ENCODE data around the gene SYNCRIP. TPM values are rescaled to one million over a fixed set of nuclear protein-coding genes. Genes with fewer than 3 reads are reported as not detected.
A peak's percentile ranks its signal among the peaks of the same experiment; 100 is the strongest.

Gene SYNCRIP
- total and polyA plus RNA-seq, 2 of the 13 experiments (the other 11 are each of a cell fraction or from before 2014, with no cell fraction given) = 8.1 to 112 TPM

GRCh38 chr6:85642774-85643536, at the start of gene SYNCRIP (continued):
- peak; percentile 83; the same call in 1 of the 2 replicates for TF ChIP-seq E2F2 (CRISPR knock-in tag; IDR thresholded peaks at IDR 0.05; ENCODE audit: borderline replicate concordance)
- peak; percentile 31; the same call in 1 of the 2 replicates for TF ChIP-seq HOXA5 (CRISPR knock-in tag; IDR thresholded peaks at IDR 0.05)
- no peak for TF ChIP-seq CENPT (CRISPR knock-in tag; IDR thresholded peaks at IDR 0.05; ENCODE audit: low read depth)
- TF ChIP-seq ZNF567 (CRISPR knock-in tag; IDR thresholded peaks at IDR 0.05; ENCODE audit: borderline replicate concordance) = 0 out of 2 replicates have a peak, but pooled peaks have one; percentile 66
- peak; percentile 71; the same call in 1 of the 2 replicates for TF ChIP-seq THAP8 (CRISPR knock-in tag; IDR thresholded peaks at IDR 0.05; ENCODE audit: borderline replicate concordance)
- peak; percentile 88 for TF ChIP-seq DMAP1 (CRISPR knock-in tag; IDR thresholded peaks at IDR 0.05)
- TF ChIP-seq FOXJ3 (CRISPR knock-in tag; IDR thresholded peaks at IDR 0.05; ENCODE audit: borderline replicate concordance) = no peak
- TF ChIP-seq, protein P1, sequence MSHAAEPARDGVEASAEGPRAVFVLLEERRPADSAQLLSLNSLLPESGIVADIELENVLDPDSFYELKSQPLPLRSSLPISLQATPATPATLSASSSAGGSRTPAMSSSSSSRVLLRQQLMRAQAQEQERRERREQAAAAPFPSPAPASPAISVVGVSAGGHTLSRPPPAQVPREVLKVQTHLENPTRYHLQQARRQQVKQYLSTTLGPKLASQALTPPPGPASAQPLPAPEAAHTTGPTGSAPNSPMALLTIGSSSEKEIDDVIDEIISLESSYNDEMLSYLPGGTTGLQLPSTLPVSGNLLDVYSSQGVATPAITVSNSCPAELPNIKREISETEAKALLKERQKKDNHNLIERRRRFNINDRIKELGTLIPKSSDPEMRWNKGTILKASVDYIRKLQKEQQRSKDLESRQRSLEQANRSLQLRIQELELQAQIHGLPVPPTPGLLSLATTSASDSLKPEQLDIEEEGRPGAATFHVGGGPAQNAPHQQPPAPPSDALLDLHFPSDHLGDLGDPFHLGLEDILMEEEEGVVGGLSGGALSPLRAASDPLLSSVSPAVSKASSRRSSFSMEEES (CRISPR knock-in tag; IDR thresholded peaks at IDR 0.05) = no peak; the same call in 1 of the 2 replicates
- peak; percentile 68; the same call in 1 of the 2 replicates for TF ChIP-seq HINFP (CRISPR knock-in tag; IDR thresholded peaks at IDR 0.05; ENCODE audit: low read depth)
- peak; percentile 59; the same call in 1 of the 3 replicates for TF ChIP-seq MXI1 (IDR thresholded peaks at IDR 0.05; ENCODE audit: borderline replicate concordance, low read depth, low read length)
- no peak for TF ChIP-seq ZFP62 (CRISPR knock-in tag; IDR thresholded peaks at IDR 0.05)
- TF ChIP-seq, protein P2, sequence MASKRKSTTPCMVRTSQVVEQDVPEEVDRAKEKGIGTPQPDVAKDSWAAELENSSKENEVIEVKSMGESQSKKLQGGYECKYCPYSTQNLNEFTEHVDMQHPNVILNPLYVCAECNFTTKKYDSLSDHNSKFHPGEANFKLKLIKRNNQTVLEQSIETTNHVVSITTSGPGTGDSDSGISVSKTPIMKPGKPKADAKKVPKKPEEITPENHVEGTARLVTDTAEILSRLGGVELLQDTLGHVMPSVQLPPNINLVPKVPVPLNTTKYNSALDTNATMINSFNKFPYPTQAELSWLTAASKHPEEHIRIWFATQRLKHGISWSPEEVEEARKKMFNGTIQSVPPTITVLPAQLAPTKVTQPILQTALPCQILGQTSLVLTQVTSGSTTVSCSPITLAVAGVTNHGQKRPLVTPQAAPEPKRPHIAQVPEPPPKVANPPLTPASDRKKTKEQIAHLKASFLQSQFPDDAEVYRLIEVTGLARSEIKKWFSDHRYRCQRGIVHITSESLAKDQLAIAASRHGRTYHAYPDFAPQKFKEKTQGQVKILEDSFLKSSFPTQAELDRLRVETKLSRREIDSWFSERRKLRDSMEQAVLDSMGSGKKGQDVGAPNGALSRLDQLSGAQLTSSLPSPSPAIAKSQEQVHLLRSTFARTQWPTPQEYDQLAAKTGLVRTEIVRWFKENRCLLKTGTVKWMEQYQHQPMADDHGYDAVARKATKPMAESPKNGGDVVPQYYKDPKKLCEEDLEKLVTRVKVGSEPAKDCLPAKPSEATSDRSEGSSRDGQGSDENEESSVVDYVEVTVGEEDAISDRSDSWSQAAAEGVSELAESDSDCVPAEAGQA (IDR thresholded peaks at IDR 0.05; ENCODE audit: low read depth) = peak; percentile 68
- TF ChIP-seq, protein P2 (CRISPR knock-in tag; IDR thresholded peaks at IDR 0.05; ENCODE audit: borderline replicate concordance) = no peak
- no peak for TF ChIP-seq ZNF768 (CRISPR knock-in tag; IDR thresholded peaks at IDR 0.05)
- no peak for TF ChIP-seq ZUFSP (CRISPR knock-in tag; IDR thresholded peaks at IDR 0.05; ENCODE audit: borderline replicate concordance)

Data from HepG2 (cell line).